Measurements from ENCODE around the gene CASP12. TPM values are rescaled to one million over a fixed set of nuclear protein-coding genes. Genes with fewer than 3 reads are reported as not detected.

The CASP12 gene
- total RNA-seq, 2 experiments from 2014 or later, result not detected

- peaks cover 40% of the 10 kb centered on the region for H3K4me1 Mint-ChIP-seq (ENCODE audit: low read depth)
Observed at GRCh38 chr11:104917271-104918112, 19.2 kb upstream of the CASP12 start.

GRCh38 chr11:104916442-104916841, 18.2 kb upstream of the CASP12 start:
- Mint-ChIP-seq H3K36me3 (ENCODE audit: low read depth) (peaks cover 10% of the 10 kb centered on the region), H3K27ac (peak overlapping the region; percentile 60), H3K27me3 (ENCODE audit: low read depth) (no peaks in the 10 kb centered on the region), H3K9me3 (ENCODE audit: insufficient read depth) (no peaks in the 10 kb centered on the region), H3K4me1 (ENCODE audit: low read depth) (peaks cover 40% of the 10 kb centered on the region), H3K4me3 (peak overlapping the region; percentile 59)
- no peak for DNase-seq
- POLR2A ChIA-PET, result no interaction called here
- CTCF ChIA-PET, result interaction anchor here (0.9 to 2.0 kb wide), 4 partner anchors 9 to 85 kb away, joined by 3 to 7 read pairs (median 4); no protein-coding TSS in a partner anchor
- no peak for ATAC-seq

More at GRCh38 chr11:104917271-104918112, 19.2 kb upstream of the CASP12 start:
- Mint-ChIP-seq H3K9me3 (ENCODE audit: insufficient read depth) (no peaks in the 10 kb centered on the region), H3K27ac (peak overlapping the region; percentile 90), H3K36me3 (ENCODE audit: low read depth) (peaks cover 13% of the 10 kb centered on the region), H3K27me3 (ENCODE audit: low read depth) (no peaks in the 10 kb centered on the region), H3K4me3 (peak overlapping the region; percentile 74)
- ChIA-PET CTCF (interaction anchor here (1.4 to 2.0 kb wide), 4 partner anchors 9 to 84 kb away, joined by 3 to 7 read pairs (median 5); no protein-coding TSS in a partner anchor), POLR2A (interaction anchor here (0.6 to 1.1 kb wide), 2 partner anchors 17 to 44 kb away, joined by 3 read pairs; no protein-coding TSS in a partner anchor)
- DNase-seq, result no peak
- peak; percentile 54 for ATAC-seq

- Mint-ChIP-seq H3K4me3 (no peak overlapping the region), H3K4me1 (ENCODE audit: low read depth) (peaks cover 31% of the 10 kb centered on the region), H3K36me3 (ENCODE audit: low read depth) (peaks cover 20% of the 10 kb centered on the region), H3K27me3 (ENCODE audit: low read depth) (no peaks in the 10 kb centered on the region), H3K27ac (no peak overlapping the region), H3K9me3 (ENCODE audit: insufficient read depth) (no peaks in the 10 kb centered on the region)
- ChIA-PET CTCF (interaction anchor here (1.0 to 1.2 kb wide), 2 partner anchors 13 to 89 kb away, joined by 3 read pairs; no protein-coding TSS in a partner anchor), POLR2A (no interaction called here)
- ATAC-seq, result no peak
- DNase-seq, result no peak
Observed at GRCh38 chr11:104912102-104912501, 13.8 kb upstream of the CASP12 start.

GRCh38 chr11:104908186-104908531, 9.9 kb upstream of the CASP12 start:
- Mint-ChIP-seq H3K27me3 (ENCODE audit: low read depth) (no peaks in the 10 kb centered on the region), H3K4me1 (ENCODE audit: low read depth) (peaks cover 13% of the 10 kb centered on the region), H3K9me3 (ENCODE audit: insufficient read depth) (no peaks in the 10 kb centered on the region), H3K4me3 (no peak overlapping the region), H3K27ac (peak overlapping the region; percentile 10), H3K36me3 (ENCODE audit: low read depth) (peaks cover 32% of the 10 kb centered on the region)
- CTCF ChIA-PET, result interaction anchor here (1.0 to 1.4 kb wide), 4 partner anchors 8 to 13 kb away, joined by 3 to 7 read pairs (median 4); partner anchors contain the start of gene CASP12
- DNase-seq, result no peak
- no peak for ATAC-seq
- POLR2A ChIA-PET, result no interaction called here

GRCh38 chr11:104907521-104908185, 9.4 kb upstream of the CASP12 start:
- no peak for DNase-seq
- Mint-ChIP-seq H3K27me3 (ENCODE audit: low read depth) (no peaks in the 10 kb centered on the region), H3K4me3 (no peak overlapping the region), H3K4me1 (ENCODE audit: low read depth) (peaks cover 13% of the 10 kb centered on the region), H3K27ac (peak overlapping the region; percentile 10), H3K36me3 (ENCODE audit: low read depth) (peaks cover 30% of the 10 kb centered on the region), H3K9me3 (ENCODE audit: insufficient read depth) (no peaks in the 10 kb centered on the region)
- no peak for ATAC-seq
- ChIA-PET CTCF (interaction anchor here (1.0 to 1.4 kb wide), 3 partner anchors 9 to 11 kb away, joined by 3 to 7 read pairs (median 5); partner anchors contain the start of gene CASP12), POLR2A (interaction anchor here (0.7 kb wide), 1 partner anchor 37 kb away, joined by 3 read pairs; no protein-coding TSS in a partner anchor)

GRCh38 chr11:104905271-104905670, 7.0 kb upstream of the CASP12 start:
- DNase-seq (no peak), ATAC-seq (no peak)
- Mint-ChIP-seq H3K27ac (no peak overlapping the region), H3K36me3 (ENCODE audit: low read depth) (peaks cover 40% of the 10 kb centered on the region), H3K9me3 (ENCODE audit: insufficient read depth) (no peaks in the 10 kb centered on the region), H3K4me1 (ENCODE audit: low read depth) (peaks cover 25% of the 10 kb centered on the region), H3K4me3 (no peak overlapping the region), H3K27me3 (ENCODE audit: low read depth) (no peaks in the 10 kb centered on the region)
- ChIA-PET CTCF (no interaction called here), POLR2A (no interaction called here)

- H3K27me3 Mint-ChIP-seq (ENCODE audit: low read depth), result no peaks in the 10 kb centered on the region
- H3K36me3 Mint-ChIP-seq (ENCODE audit: low read depth), result peaks cover 19% of the 10 kb centered on the region
- DNase-seq (no peak), ATAC-seq (no peak)
- H3K27ac Mint-ChIP-seq, result no peak overlapping the region
- ChIA-PET POLR2A (no interaction called here), CTCF (interaction anchor here (0.8 to 1.0 kb wide), 3 partner anchors 12 to 26 kb away, joined by 3 read pairs; no protein-coding TSS in a partner anchor)
- peaks cover 29% of the 10 kb centered on the region for H3K4me1 Mint-ChIP-seq (ENCODE audit: low read depth)
- H3K9me3 Mint-ChIP-seq (ENCODE audit: insufficient read depth), result no peaks in the 10 kb centered on the region
- H3K4me3 Mint-ChIP-seq, result no peak overlapping the region
Observed at GRCh38 chr11:104899226-104899625, 966 bp upstream of the CASP12 start.

GRCh38 chr11:104898685-104899013, 389 bp upstream of the CASP12 start:
- ATAC-seq, result no peak
- peaks cover 15% of the 10 kb centered on the region for H3K36me3 Mint-ChIP-seq (ENCODE audit: low read depth)
- peak overlapping the region; percentile 82 for H3K27ac Mint-ChIP-seq
- ChIA-PET POLR2A (no interaction called here), CTCF (interaction anchor here (0.8 to 1.0 kb wide), 3 partner anchors 9 to 69 kb away, joined by 3 to 7 read pairs (median 3); partner anchors contain the start of gene CASP4)
- peak overlapping the region; percentile 53 for H3K4me3 Mint-ChIP-seq
- H3K4me1 Mint-ChIP-seq (ENCODE audit: low read depth), result peaks cover 29% of the 10 kb centered on the region
- DNase-seq, result no peak
- H3K9me3 Mint-ChIP-seq (ENCODE audit: insufficient read depth), result no peaks in the 10 kb centered on the region
- H3K27me3 Mint-ChIP-seq (ENCODE audit: low read depth), result no peaks in the 10 kb centered on the region

GRCh38 chr11:104895634-104896033, 2.6 kb downstream of the CASP12 start:
- peaks cover 5% of the 10 kb centered on the region for H3K36me3 Mint-ChIP-seq (ENCODE audit: low read depth)
- H3K27ac Mint-ChIP-seq, result no peak overlapping the region
- no peak for ATAC-seq
- H3K4me3 Mint-ChIP-seq, result no peak overlapping the region
- H3K9me3 Mint-ChIP-seq (ENCODE audit: insufficient read depth), result no peaks in the 10 kb centered on the region
- ChIA-PET POLR2A (no interaction called here), CTCF (interaction anchor here (0.9 to 1.3 kb wide), 2 partner anchors 13 to 20 kb away, joined by 3 to 4 read pairs; no protein-coding TSS in a partner anchor)
- no peak for DNase-seq
- H3K27me3 Mint-ChIP-seq (ENCODE audit: low read depth), result no peaks in the 10 kb centered on the region
- H3K4me1 Mint-ChIP-seq (ENCODE audit: low read depth), result peaks cover 17% of the 10 kb centered on the region

- H3K36me3 Mint-ChIP-seq (ENCODE audit: low read depth), result no peaks in the 10 kb centered on the region
- ChIA-PET CTCF (no interaction called here), POLR2A (no interaction called here)
- DNase-seq (no peak), ATAC-seq (no peak)
- H3K4me3 Mint-ChIP-seq, result no peak overlapping the region
- peaks cover 17% of the 10 kb centered on the region for H3K4me1 Mint-ChIP-seq (ENCODE audit: low read depth)
- no peak overlapping the region for H3K27ac Mint-ChIP-seq
- H3K27me3 Mint-ChIP-seq (ENCODE audit: low read depth), result no peaks in the 10 kb centered on the region
- H3K9me3 Mint-ChIP-seq (ENCODE audit: insufficient read depth), result no peaks in the 10 kb centered on the region
Observed at GRCh38 chr11:104893876-104894275, 4.4 kb downstream of the CASP12 start.

GRCh38 chr11:104892723-104893511, 5.3 kb downstream of the CASP12 start:
- CTCF ChIA-PET, result interaction anchor here (1.0 kb wide), 1 partner anchor 13 kb away, joined by 3 read pairs; no protein-coding TSS in a partner anchor
- Mint-ChIP-seq H3K36me3 (ENCODE audit: low read depth) (no peaks in the 10 kb centered on the region), H3K4me1 (ENCODE audit: low read depth) (peaks cover 8% of the 10 kb centered on the region), H3K27me3 (ENCODE audit: low read depth) (no peaks in the 10 kb centered on the region), H3K27ac (no peak overlapping the region), H3K9me3 (ENCODE audit: insufficient read depth) (no peaks in the 10 kb centered on the region), H3K4me3 (no peak overlapping the region)
- DNase-seq (no peak), ATAC-seq (no peak)
- POLR2A ChIA-PET, result no interaction called here
